GM21529 (cell line): ENCODE results near the gene LAMC3.

Experiments
- ATAC-seq: cut with Tn5 transposase; IDR thresholded peaks from one replicate; pipeline ENCODE4 v1.9.1; 2021; ENCODE audit not compliant: unreplicated experiment

LAMC3 gene

DNA sequence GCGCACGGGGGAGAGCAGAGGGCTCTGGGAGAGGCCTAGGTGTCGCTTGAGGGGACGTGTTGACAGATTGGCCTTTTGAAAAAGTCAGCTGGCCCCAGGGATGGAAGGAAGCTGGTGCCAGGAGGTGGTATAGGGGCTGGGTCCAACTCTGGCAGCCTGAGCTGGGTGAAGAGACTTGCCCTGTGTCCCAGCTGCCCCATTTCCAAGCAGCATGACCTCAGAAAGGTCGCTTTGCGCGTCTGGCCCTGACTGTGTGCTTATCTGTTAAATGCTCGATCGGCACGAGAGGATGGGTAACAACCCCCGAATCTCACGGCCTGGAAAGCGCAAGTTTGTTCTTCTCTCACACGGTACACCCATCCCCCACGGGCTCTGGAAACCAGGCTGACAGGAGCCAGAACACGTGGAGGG lies 31.2 kb upstream of the LAMC3 start:
- ATAC-seq: no peak

DNA sequence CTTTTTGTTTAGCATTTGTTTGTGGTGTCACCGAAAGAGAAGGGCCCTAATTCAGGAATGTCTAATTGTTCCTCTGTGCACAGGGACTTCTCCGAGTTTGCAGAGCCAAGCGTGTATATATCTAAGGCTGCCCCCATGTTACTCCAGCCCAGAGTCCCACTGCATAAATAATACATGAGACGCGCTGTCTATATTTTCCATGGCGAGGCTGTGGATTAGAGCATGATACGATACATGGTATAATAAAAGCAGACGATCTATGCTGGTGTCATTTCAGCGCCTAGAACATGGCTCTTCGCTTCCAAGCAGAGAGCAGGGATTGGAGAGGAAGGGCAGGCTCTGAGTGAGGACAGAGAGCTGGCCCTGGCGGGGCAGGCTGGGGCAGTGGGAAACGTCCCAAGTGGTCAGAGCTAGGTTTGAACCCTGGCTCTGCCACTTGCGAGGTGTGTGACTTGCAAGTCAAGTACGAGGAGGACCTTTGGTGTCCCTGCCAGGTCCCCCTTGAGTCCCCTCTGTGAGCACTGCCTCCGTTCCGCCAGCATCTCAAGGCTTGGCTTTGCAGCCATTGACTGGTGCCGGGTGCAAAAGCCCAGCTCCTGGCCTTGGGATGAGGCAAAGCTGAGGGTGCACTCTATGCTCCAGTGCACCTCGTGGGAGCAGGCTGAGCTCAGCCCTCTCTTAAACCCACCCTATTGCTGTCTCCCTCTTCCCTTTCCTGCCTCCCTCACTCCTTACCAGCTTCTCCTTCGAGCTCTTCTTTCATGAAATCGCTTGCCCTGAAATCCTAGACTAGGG lies 29.2 kb upstream of the LAMC3 start:
- no peak for ATAC-seq

DNA sequence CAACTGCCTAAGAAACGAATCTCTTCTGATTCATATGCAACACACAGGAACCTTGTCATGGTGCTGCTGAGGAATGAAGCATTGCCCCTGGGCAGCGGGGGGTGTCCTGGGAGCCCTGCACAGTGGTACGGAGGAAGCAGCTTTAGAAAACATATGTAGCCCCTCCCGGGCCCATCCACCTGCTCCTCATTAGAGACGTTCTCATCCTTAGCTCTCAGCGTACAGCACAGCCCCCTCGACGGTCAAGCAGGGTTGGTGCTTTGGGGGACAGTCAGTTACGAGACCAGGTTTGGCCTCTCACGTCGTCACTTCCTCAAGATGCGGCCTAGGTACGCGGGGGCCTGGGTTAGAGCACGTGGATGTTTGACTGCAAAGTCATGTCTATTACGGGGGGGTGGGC lies 28.4 kb upstream of the LAMC3 start:
- no peak for ATAC-seq

DNA sequence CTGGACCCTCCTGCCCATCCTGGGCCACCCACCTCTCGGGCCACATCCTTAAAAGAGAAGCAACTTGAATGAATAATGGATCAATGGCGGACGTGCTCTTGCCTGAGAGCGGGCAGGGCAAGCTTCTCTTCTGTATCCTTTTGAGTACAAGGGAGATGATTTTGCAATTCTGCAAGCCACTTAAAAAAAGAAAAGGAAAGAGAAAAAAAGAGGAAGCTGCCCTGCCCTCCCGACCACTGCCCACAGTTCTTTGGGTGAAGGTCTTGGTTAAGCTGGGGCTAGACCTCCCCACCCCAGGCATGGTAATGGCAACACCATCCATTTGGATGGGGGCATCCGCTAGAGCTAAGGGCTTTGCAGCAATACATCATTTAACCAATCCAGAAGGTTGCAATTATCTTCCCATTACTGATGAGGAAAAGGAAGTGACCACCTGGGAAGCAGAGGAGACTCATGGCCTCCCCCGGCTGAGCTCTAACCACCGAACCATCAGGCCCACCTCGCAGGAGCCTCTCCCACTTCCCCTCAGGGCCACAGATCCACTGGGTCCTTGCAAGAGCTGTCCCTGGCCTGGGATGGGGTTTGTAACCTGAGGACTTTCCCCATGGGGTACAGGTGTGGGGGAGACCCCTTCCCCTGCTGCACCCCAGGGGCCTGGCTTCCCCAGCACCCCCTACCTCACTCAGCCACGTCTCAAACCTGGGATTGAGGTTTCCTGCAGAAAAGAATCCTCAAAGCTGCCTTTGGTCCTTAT lies 27.8 kb upstream of the LAMC3 start:
- no peak for ATAC-seq

DNA sequence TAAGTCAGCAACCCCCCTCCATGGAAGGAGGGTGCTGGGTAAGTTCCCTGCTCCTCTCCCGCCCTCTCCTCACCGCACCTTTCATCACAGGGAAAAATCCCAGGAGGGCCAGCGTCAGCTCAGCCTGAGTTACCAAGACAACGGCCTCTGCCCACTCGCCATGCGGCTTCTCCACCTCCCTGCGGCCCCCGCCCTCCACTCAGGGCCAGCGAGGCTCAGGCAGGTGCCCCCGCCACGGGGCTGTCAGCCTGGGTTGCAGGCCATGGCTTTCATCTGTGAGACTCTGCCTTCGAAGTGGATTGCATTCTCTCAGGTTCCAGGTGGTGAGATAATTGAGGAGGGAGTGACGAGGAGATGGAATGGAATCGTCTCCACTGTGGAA lies 27.2 kb upstream of the LAMC3 start:
- ATAC-seq: no peak

DNA sequence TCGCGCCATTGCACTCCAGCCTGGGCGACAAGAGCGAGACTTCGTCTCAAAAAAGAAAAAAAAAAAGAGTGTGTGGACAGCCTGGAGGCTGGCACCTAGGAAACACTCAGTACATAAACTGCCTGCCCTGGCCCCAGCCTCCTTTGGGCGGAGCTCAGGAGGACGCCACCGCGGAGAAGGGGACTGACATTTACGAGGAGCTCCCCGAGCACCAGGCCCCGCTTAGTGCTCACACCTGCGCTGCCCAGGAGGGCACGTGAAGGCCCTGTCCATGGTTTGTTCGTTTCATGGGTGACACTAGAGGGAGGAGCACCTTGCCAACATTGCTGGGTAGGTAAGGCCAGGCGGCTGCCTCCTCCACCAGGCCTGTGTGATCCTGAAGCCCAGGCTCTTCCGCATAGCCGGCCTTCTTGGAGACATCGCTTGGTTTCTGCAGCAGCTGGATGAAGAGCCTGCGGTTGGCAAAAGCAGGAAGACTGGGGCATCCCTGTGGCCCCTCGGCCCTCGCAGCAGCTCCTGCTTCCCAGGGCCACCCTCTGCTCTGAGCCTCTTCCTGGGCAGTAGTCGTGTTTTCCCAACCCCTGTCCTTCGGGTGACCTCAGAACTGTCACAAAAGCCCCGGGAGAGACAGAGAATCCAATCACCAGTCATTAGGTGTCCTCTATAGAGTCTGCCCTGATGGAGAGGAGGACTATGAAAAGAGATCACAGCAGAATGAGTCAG lies 26.2 kb upstream of the LAMC3 start:
- ATAC-seq: no peak

DNA sequence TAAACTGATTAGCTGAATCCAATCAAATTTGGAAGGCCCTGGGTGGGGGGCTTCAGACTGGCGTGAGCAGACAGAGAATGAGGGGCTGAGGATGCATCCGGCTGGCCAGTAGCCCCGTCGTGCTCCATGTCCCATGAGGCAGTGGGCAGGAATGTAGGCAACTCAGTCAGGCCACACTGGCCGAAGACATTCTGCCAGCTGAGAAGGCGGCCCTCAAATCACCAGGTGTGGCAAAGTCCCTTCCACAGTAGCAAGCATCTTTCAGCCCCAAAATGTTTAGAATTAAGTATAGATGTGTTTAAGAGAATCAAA lies 25.7 kb upstream of the LAMC3 start:
- ATAC-seq: no peak

DNA sequence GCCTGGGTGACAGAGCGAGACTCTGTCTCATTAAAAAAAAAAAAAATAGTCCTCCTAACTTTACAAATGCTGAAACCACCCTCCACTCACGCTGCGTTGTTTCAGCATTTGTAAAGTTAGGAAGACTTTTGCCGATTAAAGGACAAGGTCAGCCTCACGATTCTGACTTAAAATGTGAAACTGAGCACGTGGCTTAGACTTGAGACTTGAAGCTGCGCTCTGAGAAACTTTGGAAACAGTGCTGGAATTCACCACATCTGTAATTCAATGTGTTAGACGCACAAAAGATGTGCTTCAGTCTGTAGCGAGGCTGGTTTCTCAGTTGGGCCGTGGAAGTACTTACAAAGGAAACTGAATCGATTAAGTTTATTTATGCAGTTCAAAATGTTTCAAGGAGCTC lies 25.0 kb upstream of the LAMC3 start:
- no peak for ATAC-seq

DNA sequence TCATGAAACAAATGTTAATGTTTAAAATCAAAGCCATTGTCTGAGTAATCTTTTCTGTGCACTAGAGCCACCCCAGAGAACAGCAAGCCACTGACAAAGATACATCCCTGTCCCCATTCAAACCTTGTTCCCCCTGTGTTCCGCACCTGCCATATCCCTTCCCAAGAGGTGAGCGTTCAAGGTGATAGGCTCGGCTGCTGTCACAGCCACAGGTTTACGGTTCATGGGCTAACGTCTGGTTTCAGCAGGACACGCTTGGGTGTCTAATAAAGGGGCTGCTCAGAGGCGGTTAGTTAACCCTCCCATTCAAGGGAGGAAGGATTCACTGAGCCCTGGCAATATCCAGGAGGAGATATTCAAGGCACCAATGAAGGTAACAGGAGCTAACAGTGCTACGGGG lies 24.5 kb upstream of the LAMC3 start:
- no peak for ATAC-seq

DNA sequence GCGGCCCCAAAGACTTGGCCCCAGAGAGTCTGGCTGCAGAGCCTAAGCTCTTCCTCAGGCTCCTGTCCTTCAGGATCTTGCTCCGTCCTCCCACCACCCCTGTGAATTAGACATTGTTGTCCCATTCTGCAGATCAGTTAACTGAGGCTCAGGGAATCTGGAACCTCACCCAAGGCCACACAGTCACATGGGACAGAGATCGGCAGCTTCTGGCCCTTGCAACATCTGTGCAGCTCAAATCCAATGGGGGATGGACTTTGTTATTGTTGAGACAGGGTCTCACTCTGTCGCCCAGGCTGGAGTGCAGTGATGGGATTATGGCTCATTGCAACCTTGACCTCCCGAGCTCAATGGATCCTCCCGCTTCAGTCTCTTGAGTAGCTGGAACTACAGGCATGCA lies 23.9 kb upstream of the LAMC3 start:
- no peak for ATAC-seq

DNA sequence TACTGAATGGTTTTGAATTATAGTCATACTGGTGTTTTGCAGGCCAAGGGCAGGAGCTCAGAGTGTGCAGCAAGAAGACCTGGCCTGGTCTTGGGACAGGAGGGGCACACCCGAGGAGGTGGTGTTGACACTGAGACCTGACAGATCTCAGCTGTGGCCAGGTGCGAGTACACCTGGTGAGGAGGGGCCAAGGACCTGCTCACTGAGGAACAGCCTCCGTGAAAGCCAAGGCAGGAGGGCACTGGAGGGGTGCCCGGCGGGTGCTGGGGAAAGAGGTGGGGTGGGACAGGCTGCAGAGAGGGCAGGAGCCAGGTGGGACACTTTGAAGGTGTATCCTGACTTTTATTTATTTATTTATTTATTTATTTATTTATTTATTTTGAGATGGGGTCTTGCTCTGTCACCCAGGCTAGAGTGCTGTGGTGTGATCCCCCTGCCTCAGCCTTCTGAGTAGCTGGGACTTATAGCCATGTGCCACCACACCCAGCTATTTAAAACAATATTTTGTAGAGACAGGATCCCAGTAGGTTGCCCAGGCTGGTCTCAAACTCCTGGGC lies 23.3 kb upstream of the LAMC3 start:
- no peak for ATAC-seq

DNA sequence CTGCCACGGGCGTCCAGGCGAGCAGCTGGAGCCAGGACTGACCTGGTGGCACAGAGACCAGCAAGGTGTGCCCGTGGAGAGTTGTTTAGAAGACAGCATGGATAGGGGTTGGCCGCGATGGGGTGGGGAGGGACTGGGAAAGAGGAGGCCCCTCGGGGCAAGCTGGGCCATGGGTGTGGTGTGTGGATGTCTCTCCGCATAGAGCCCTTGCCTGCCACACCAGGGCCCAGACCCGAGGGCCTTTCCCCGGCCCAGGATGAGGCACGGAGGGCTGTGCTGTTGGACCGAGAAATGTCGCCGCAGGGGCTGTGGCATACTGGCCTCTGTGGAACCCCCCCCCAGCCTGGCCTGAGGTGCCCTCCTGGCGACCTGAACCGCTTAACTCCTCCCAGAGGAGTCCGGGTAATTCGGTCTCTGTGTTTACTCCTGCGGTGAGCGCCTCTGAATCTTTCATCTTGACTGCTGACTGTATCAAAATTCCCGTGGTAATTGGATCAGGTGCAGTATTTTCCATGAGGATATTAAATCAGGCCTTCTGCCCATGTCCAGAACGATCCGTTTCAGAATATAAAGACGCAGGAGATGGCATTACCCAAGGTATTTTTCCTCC lies 22.5 kb upstream of the LAMC3 start:
- no peak for ATAC-seq

DNA sequence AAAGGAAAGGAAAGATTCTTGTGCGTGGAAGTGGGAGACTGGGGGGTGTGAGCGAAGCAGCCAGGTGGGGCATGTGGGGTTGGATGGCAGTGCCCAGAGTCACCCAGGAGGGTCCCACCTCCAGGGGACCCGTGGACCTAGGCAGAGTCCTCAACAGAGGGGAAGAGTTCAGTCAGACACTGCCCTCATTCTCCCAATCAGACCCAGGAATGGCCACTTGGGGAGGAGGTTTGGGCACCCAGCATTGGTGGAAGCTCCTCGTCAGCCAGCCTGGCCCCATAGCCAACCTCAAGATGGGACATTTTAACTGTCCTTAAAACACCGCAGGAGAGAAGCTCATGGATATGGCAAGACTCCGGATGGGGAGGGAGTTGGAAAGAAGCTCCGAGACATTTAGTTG lies 21.9 kb upstream of the LAMC3 start:
- no peak for ATAC-seq

DNA sequence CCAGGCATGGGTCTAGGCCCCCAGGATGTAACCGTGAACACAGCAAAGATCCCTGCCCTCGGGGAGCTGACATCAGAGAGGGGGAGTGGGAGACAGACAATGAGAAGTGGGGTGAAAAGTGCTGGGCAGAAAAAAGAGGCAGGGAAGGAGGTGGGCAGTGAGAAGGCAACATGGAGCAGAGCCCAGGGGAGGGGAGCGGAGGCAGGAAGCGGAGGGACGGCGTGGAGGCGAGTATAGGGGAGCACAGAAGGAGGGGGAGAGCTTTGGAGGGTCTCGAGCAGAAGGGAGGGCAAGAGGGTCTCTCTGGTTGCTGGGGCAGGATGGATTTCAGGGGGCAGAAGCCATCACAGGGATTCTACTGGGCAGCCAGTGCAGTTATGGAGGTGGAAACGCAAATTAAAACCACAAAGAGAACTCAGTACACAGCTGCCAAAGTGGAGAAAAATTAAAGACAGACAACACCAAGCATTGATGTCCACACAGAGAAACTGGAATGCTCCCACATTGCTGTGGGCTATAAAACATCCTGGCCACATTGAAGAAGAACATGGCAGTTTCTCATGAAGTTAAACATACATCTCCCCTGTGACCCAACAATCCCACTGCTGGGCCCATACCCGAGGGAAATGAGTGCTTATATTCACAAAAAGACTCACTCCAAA lies 21.1 kb upstream of the LAMC3 start:
- ATAC-seq: no peak

DNA sequence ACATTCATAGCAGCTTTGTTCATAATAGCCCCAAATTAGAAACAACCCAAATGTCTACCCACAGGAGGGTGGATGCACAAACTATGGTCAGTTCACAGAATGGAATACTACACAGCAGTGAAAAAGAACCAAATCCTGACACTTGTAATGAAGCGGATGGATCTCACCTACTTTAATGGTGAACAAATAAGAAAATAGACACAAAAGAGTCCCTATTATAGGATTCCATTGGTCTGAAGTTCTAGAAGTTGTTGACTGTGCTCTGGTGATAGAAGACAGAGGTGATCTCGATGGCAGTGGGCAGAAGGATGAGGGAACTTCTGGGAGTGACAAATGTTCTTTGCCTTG lies 20.6 kb upstream of the LAMC3 start:
- no peak for ATAC-seq

DNA sequence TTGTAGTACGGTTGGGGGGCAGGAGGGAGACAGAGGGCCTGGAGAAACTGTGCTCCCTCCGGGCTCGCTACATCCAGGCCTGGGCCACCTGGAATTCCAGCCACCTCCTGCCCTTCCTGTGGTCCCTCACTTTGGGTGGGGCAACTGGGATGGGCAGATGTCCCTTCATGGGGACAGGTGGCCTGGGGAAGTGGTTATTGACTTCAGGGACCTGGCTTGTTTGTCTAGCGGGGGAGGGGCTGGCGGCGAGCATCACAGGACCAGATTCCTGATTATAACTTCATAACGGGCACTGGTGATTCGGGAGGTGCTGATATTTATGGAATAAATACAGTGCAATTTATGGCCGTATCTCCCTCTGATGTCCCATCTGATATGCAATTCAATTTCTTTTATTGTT lies 20.1 kb upstream of the LAMC3 start:
- no peak for ATAC-seq

DNA sequence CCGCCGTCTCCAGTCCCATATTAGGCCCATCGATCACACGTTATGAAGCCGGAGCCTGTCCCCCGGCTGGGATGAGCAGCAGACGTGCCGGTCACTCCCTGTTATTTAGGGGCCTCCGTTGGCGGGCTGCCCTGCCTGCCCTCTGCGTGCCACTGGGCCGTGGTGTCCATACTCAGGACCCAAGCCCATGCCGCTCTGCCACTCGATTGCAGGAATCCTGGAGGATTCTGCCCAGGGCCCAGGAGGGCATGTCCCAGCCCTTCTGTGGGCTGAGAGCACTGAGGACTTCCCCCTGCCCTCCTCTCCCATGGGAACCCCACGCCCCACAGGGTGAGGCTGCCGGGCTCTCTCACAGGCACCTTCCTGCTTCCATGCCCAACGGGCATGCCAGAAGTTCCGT lies 19.6 kb upstream of the LAMC3 start:
- ATAC-seq: no peak

DNA sequence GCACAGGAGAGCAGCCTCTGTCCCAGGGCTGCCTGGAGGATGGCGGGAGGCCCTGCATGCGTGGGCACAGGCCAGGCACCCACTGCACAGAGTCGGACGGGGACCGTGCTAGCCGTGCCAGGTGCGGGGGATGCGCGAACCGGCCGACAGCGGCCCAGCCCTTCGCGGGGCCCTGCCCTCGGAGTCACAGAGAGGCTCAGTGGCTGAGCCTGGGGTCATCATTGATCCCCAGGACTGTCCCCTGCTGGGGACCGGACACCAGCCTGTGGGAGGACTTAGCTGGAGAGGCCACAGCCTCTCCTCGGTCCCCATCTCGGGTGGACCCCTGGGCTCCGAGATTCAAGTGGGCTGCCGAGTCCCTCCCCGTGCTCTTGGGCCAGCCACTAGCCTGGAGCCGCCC lies 19.1 kb upstream of the LAMC3 start:
- ATAC-seq: no peak

DNA sequence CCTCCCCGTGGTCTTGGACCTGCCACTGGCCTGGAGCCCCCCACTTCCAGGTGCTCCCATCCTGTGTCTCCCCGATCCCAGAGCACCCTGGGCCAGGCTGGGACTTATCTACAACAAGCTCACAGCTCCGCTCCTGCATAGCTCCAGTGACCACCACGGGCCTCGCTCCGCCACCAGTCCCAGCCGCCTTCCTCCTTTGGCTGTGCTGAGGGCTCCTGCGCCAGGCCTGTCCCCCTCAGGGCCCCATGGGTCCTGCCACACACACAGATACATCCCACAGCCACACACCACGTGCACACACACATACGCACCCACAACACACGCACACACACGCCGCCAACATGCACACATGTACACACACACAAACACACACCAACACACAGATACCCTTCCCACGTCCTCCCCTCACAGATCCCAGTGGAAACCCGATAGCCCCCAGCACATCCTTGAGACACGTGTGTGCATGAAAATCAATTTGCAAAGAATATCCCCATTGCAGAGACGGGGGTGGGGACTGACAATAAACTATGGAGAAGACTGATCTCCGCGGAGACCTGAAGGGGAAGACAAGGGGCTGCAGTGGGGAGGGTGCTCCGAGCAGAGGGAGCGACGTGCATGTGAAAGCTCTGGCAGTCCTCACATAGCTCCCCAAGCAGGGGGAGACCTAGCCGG lies 18.5 kb upstream of the LAMC3 start:
- no peak for ATAC-seq

DNA sequence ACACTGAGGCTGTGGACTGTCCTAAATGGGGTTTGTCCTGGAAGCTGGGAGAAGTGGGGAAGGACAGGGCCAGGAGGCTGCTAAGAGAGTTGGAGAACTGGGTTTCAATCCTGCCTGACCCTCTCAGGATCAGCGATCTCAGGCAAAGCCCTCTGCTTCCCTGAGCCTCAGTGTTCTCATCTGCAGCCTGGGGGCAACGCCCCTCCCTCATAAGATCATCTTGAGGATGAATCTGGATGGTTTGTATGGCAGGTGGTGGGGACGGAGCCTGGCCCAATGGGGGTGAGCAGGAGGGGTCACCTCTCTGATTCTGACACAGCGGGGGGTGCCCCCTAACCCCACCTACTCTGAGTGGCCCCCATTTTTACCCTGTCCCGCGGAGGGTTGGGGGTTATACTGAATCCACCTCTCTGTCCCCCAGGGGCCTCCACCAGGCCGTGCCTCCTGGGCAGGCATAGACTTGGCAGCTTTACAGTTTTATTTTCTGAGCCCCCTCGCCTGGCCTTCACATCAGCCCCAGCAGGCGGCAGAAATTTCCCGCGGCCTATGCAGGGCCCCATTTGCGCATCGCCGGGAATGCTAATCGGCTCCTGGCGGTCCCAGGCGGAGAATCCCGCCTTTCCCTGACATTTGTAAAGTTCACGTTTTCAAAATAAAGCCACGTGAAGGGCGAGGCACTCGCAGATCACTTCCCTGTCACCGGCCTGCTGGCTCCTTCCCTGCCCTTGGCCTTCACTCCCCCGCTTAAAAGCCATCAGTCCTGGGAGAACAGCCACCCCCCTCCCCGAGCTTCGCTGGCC lies 17.8 kb upstream of the LAMC3 start:
- no peak for ATAC-seq
